ENCODE measurements around the gene IGSF1. TPM values are rescaled to one million over a fixed set of nuclear protein-coding genes. Genes with fewer than 3 reads are reported as not detected.

IGSF1 gene
- total RNA-seq, 1 donor from 2014 or later = 9.6 TPM

DNA sequence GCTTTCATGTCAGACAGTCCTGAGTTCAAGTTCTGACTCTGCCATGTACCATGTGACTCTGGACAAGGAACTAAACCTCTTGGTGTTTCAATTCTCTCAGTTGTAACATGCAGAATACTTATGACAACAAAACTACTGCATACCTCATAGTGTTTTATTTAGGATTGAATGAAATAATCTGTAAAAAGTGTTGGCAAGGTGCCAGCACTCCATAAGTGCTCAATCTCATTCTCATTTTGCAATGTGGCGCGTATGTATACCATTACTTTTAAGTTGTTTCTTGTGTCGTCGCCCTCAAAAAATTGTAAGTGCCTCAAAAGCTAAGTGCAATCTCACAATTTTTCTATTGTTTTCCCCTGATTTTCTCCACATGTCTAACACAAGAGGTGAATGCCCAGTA, 62.5 kb downstream of the IGSF1 start:
- H3K4me1 Mint-ChIP-seq = no peaks in the 10 kb centered on the region
- H3K27ac Mint-ChIP-seq = no peak overlapping the region
- no peaks in the 10 kb centered on the region for H3K9me3 ChIP-seq (ENCODE audit: low read depth)
- H3K27me3 ChIP-seq = no peaks in the 10 kb centered on the region
- no peak overlapping the region for H2AFZ ChIP-seq (replicated peaks)
- no peaks in the 10 kb centered on the region for H3K27me3 Mint-ChIP-seq (ENCODE audit: insufficient read depth, low read depth)
- TF ChIP-seq, protein P1, sequence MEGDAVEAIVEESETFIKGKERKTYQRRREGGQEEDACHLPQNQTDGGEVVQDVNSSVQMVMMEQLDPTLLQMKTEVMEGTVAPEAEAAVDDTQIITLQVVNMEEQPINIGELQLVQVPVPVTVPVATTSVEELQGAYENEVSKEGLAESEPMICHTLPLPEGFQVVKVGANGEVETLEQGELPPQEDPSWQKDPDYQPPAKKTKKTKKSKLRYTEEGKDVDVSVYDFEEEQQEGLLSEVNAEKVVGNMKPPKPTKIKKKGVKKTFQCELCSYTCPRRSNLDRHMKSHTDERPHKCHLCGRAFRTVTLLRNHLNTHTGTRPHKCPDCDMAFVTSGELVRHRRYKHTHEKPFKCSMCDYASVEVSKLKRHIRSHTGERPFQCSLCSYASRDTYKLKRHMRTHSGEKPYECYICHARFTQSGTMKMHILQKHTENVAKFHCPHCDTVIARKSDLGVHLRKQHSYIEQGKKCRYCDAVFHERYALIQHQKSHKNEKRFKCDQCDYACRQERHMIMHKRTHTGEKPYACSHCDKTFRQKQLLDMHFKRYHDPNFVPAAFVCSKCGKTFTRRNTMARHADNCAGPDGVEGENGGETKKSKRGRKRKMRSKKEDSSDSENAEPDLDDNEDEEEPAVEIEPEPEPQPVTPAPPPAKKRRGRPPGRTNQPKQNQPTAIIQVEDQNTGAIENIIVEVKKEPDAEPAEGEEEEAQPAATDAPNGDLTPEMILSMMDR (IDR thresholded peaks at IDR 0.05) = no peak
- TF ChIP-seq EZH2 (IDR thresholded peaks at IDR 0.05) (no peak), EZH2phosphoT487 (IDR thresholded peaks at IDR 0.05) (no peak)
- H3K4me3 ChIP-seq = no peak overlapping the region
- no peak overlapping the region for H3K27ac ChIP-seq
- DNase-seq (ENCODE audit: low spot score) = no peak
- no peaks in the 10 kb centered on the region for H3K79me2 ChIP-seq (ENCODE audit: low read depth)
- no peaks in the 10 kb centered on the region for H3K36me3 Mint-ChIP-seq
- no peaks in the 10 kb centered on the region for H3F3A ChIP-seq (ENCODE audit: low read depth)
- H4K20me1 ChIP-seq (ENCODE audit: low read depth) = no peaks in the 10 kb centered on the region
- H3K36me3 ChIP-seq = no peaks in the 10 kb centered on the region
- H3K4me1 ChIP-seq = no peaks in the 10 kb centered on the region
- no peaks in the 10 kb centered on the region for H3K9me3 Mint-ChIP-seq
- H3K4me3 Mint-ChIP-seq = no peak overlapping the region
- no peak overlapping the region for H3K4me2 ChIP-seq
- no peak overlapping the region for H3K9ac ChIP-seq

DNA sequence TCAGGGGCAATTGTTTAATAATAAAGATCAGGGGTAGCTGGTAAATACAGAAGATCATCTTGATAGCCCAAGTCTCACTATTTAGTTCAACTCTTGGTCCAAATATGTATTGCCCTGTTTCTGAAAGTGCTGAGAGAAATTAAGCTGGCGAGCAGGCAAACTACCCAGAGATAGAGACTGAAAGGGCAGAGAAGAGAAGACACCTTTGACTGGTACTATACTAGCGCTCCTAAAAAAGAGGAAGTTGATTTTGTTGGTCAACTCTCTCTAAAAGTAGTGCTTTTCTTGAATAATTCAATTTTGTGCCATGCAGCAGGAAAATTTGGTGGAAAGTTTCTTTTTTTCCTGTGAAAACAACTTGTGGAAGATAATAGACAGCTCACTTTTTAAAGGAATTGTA, 64.0 kb downstream of the IGSF1 start:
- H3K4me1 ChIP-seq = no peaks in the 10 kb centered on the region
- H3K4me3 ChIP-seq = no peak overlapping the region
- no peaks in the 10 kb centered on the region for H3K36me3 Mint-ChIP-seq
- no peak for TF ChIP-seq EZH2 (IDR thresholded peaks at IDR 0.05)
- TF ChIP-seq, protein P1 (IDR thresholded peaks at IDR 0.05) = no peak
- TF ChIP-seq EZH2phosphoT487 (IDR thresholded peaks at IDR 0.05) = no peak
- H3K27ac Mint-ChIP-seq = no peak overlapping the region
- H3K4me3 Mint-ChIP-seq = no peak overlapping the region
- H3K4me2 ChIP-seq = no peak overlapping the region
- no peak overlapping the region for H3K9ac ChIP-seq
- H3K4me1 Mint-ChIP-seq = no peaks in the 10 kb centered on the region
- H3K27ac ChIP-seq = no peak overlapping the region
- no peaks in the 10 kb centered on the region for H3K9me3 ChIP-seq (ENCODE audit: low read depth)
- no peaks in the 10 kb centered on the region for H3K9me3 Mint-ChIP-seq
- H4K20me1 ChIP-seq (ENCODE audit: low read depth) = no peaks in the 10 kb centered on the region
- no peaks in the 10 kb centered on the region for H3K27me3 Mint-ChIP-seq (ENCODE audit: insufficient read depth, low read depth)
- no peak for DNase-seq (ENCODE audit: low spot score)
- no peaks in the 10 kb centered on the region for H3K79me2 ChIP-seq (ENCODE audit: low read depth)
- no peaks in the 10 kb centered on the region for H3K27me3 ChIP-seq
- H3F3A ChIP-seq (ENCODE audit: low read depth) = no peaks in the 10 kb centered on the region
- no peak overlapping the region for H2AFZ ChIP-seq (replicated peaks)
- no peaks in the 10 kb centered on the region for H3K36me3 ChIP-seq

Other genes with a start within 250 kb of the IGSF1 start
- 0.22 TPM in 1 of 2 replicates, not detected in the other for gene ARHGAP36, start 231.0 kb downstream of the IGSF1 start, total RNA-seq (ENCODE audit: low replicate concordance)